Omental fat pad (tissue), 4 donors: ENCODE data around the gene PDE11A. TPM values are rescaled to one million over a fixed set of nuclear protein-coding genes. Genes with fewer than 3 reads are reported as not detected.

Experiments used
- ATAC-seq: fragments of 150-250 bp; one replicate; pipeline ENCODE4 v1.9.1; 2016; ENCODE audit warnings: mild to moderate bottlenecking, moderate library complexity; ENCODE audit not compliant: low FRiP score
- DNase-seq: peaks from one replicate; pipeline ENCODE4 v3.0.0-alpha.2; 2019; ENCODE audit warnings: low spot score
- CTCF ChIP-seq, 3 donors: fragments of 450-650 bp; IDR thresholded peaks; one replicate each; pipeline ENCODE4 v1.5.1; 2016 to 2017; ENCODE audit warnings: antibody characterized with exemption in 3 of 3, mild to moderate bottlenecking in 3 of 3, moderate library complexity in 2 of 3
- total RNA-seq, 4 donors: library from RNA; depleted of rRNA; stranded (reverse); fragments of >200 nt; gene quantifications; one replicate each; pipeline ENCODE4 v1.1.0, GENCODE V29; 2016

PDE11A gene
- total RNA-seq, 4 donors from 2014 or later: 0.16 to 0.65 TPM; not detected in 2

- ATAC-seq (no peak), DNase-seq (no peak)
- no peak for TF ChIP-seq CTCF (IDR thresholded peaks at IDR 0.05)
Measured at GRCh38 chr2:177676636-177677035, 395.9 kb downstream of the PDE11A start.

DNA sequence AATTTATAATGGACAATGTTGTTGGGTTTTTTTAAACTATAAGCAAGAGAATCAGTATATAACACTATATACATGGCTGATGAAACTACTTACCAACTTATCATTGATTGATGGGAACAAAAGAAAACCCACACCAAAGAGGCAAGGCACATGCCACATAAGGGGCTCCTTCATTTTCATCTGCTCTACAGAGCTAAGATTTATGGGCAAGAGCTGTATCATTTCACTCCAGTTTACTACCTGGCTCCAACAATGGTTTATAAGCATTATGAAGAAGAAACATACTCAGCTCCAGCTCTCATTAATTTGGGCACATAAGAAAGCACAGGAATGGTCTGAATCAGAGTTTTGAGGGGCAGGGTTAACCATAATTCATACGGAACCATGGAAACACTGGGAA, 396.8 kb downstream of the PDE11A start:
- ATAC-seq (no peak), DNase-seq (no peak)
- TF ChIP-seq CTCF (IDR thresholded peaks at IDR 0.05): no peak

DNA sequence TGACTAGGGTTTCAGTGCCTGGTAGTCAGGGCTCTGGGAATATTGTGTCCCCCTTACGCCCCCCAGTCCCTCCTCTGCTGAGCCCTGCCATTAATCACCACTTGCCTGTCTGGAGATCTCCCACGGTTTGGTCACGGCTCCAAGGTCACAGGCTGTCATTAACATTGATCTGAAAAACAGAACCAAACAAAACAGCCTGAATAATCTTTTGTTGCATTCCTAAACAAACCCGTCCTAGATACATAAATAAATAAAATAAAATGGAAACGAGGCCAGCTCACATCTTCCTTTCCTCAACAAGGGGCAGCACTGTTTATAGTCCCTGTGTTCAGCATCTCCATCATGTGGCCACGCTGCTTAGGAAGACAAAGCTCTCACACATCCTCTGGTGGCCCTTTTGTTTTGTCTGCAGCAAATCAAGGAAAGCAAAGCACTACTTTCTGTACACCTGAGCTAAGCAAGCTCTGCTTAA, 397.2 kb downstream of the PDE11A start:
- DNase-seq: no peak
- no peak for ATAC-seq
- no peak for TF ChIP-seq CTCF (IDR thresholded peaks at IDR 0.05)

GRCh38 chr2:177673602-177674595, 398.7 kb downstream of the PDE11A start:
- no peak for TF ChIP-seq CTCF (IDR thresholded peaks at IDR 0.05)
- no peak for ATAC-seq
- no peak for DNase-seq

DNA sequence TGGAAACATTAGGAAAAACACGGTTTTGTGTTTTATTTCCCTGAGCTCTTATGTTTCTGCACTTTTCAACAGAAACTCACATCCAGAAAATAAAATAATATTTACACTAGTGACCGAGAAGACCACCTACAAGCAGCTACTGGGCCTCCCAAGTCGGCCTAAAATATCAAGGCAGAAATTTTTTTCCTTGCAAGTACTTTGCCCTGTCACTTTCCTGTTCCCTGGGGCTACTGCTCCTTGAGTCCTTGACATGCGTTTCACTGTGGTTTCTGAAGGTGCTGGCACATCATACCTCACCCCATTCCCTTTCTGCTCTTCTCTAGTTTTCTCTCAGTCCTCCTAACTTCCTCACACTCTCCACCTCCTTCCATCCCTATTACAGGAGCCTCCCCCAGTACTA, 400.9 kb downstream of the PDE11A start:
- no peak for DNase-seq
- no peak for TF ChIP-seq CTCF (IDR thresholded peaks at IDR 0.05)
- ATAC-seq: no peak

GRCh38 chr2:177670791-177671535, 401.6 kb downstream of the PDE11A start:
- ATAC-seq (no peak), DNase-seq (no peak)
- no peak for TF ChIP-seq CTCF (IDR thresholded peaks at IDR 0.05)
